HEK293 (cell line): Measurements from ENCODE around the gene RNASEH2A.

Experiments used
- CTCF ChIA-PET: fragments of 350-600 bp; formaldehyde crosslinking; extraction: SDS; loops from one replicate; lab custom pipeline; 2021; ENCODE audit warnings: antibody characterized with exemption; lab: Yijun Ruan, JAX
- POLR2A ChIA-PET: fragments of 300-600 bp; formaldehyde crosslinking; extraction: SDS; loops from one replicate; lab custom pipeline; 2020; ENCODE audit warnings: antibody characterized with exemption, inconsistent platforms; lab: Yijun Ruan, JAX
- H3K27ac ChIP-seq: fragments of 200-500 bp; sonication (Bioruptor generic); 2 replicates; pipeline ENCODE4 v1.5.1; 2014; ENCODE audit warnings: low read depth, low read length, control low read depth, inconsistent platforms; ENCODE audit errors: extremely low read depth
- H3K36me3 ChIP-seq, 2 experiments: fragments of 200-500 bp in 1 of 2; sonication (Bioruptor generic) in 1 of 2; 1 replicate in 1 of 2; 2 replicates in 1 of 2; pipeline ENCODE4 v1.5.1; 2014 to 2017; ENCODE audit warnings: inconsistent platforms in 2 of 2, low read length in 2 of 2; ENCODE audit not compliant: control insufficient read depth in 2 of 2, insufficient read depth in 1 of 2
- H3K4me1 ChIP-seq: fragments of 200-500 bp; sonication (Bioruptor generic); 2 replicates; pipeline ENCODE4 v1.5.1; 2014; ENCODE audit warnings: mild to moderate bottlenecking, low read length, inconsistent platforms; ENCODE audit not compliant: control insufficient read depth, insufficient read depth
- H3K4me3 ChIP-seq: 2 replicates; pipeline ENCODE4 v1.5.1; 2011; ENCODE audit warnings: low read depth, mild to moderate bottlenecking, control low read depth, low read length, moderate library complexity
- H3K9me3 ChIP-seq: fragments of 200-500 bp; sonication (Bioruptor generic); 2 replicates; pipeline ENCODE4 v1.5.1; 2014; ENCODE audit warnings: low read depth, low read length, inconsistent platforms; ENCODE audit not compliant: control insufficient read depth, insufficient read depth
- ATF2 ChIP-seq: fragments of 450-650 bp; formaldehyde crosslinking; IDR thresholded peaks from 2 replicates; pipeline ENCODE4 v1.5.1; 2016; ENCODE audit warnings: missing biosample characterization, missing genetic modification characterization, low read depth
- BCL11B ChIP-seq: fragments of 450-650 bp; formaldehyde crosslinking; IDR thresholded peaks from 2 replicates; pipeline ENCODE4 v1.5.1; 2016; ENCODE audit warnings: low read depth, missing biosample characterization, missing genetic modification characterization
- CTCF ChIP-seq: fragments of 450-650 bp; formaldehyde crosslinking; IDR thresholded peaks from 2 replicates; pipeline ENCODE4 v1.5.1; 2016; ENCODE audit warnings: missing biosample characterization, missing genetic modification characterization
- GLI4 ChIP-seq: fragments of 450-650 bp; formaldehyde crosslinking; IDR thresholded peaks from 2 replicates; pipeline ENCODE4 v1.5.1; 2016; ENCODE audit warnings: missing biosample characterization, missing genetic modification characterization
- KLF7 ChIP-seq: fragments of 450-650 bp; formaldehyde crosslinking; IDR thresholded peaks from 2 replicates; pipeline ENCODE4 v1.5.1; 2016; ENCODE audit warnings: missing biosample characterization, missing genetic modification characterization, borderline replicate concordance
- PRDM10 ChIP-seq: fragments of 450-650 bp; formaldehyde crosslinking; IDR thresholded peaks from 2 replicates; pipeline ENCODE4 v1.5.1; 2016; ENCODE audit warnings: missing biosample characterization, missing genetic modification characterization
- REPIN1 ChIP-seq: fragments of 450-650 bp; formaldehyde crosslinking; IDR thresholded peaks from 2 replicates; pipeline ENCODE4 v1.5.1; 2017; ENCODE audit warnings: missing biosample characterization, missing genetic modification characterization, low read depth
- TRIM28 ChIP-seq: IDR thresholded peaks from 2 replicates; pipeline ENCODE4 v1.6.1; 2011; ENCODE audit warnings: low read length, control low read depth, borderline replicate concordance
- ZNF114 ChIP-seq: fragments of 450-650 bp; formaldehyde crosslinking; IDR thresholded peaks from 2 replicates; pipeline ENCODE4 v1.5.0; 2017; ENCODE audit warnings: missing biosample characterization, missing genetic modification characterization
- ZNF140 ChIP-seq: fragments of 450-650 bp; formaldehyde crosslinking; IDR thresholded peaks from 2 replicates; pipeline ENCODE4 v1.5.1; 2016; ENCODE audit warnings: missing biosample characterization, missing genetic modification characterization
- ZNF184 ChIP-seq: fragments of 450-650 bp; IDR thresholded peaks from 2 replicates; pipeline ENCODE4 v1.5.1; 2018; ENCODE audit warnings: missing biosample characterization, mild to moderate bottlenecking, missing genetic modification characterization
- ZNF324 ChIP-seq: fragments of 450-650 bp; formaldehyde crosslinking; IDR thresholded peaks from 2 replicates; pipeline ENCODE4 v1.5.1; 2016; ENCODE audit warnings: missing biosample characterization, missing genetic modification characterization
- ZNF341 ChIP-seq: fragments of 450-650 bp; formaldehyde crosslinking; IDR thresholded peaks from 2 replicates; pipeline ENCODE4; 2016; ENCODE audit warnings: low read depth, missing biosample characterization, missing genetic modification characterization
- ZNF391 ChIP-seq: fragments of 450-650 bp; formaldehyde crosslinking; IDR thresholded peaks from 2 replicates; pipeline ENCODE4 v1.5.1; 2016; ENCODE audit warnings: low read depth, missing biosample characterization, missing genetic modification characterization, borderline replicate concordance
- ZNF416 ChIP-seq: fragments of 450-650 bp; formaldehyde crosslinking; IDR thresholded peaks from 2 replicates; pipeline ENCODE4 v1.5.1; 2016; ENCODE audit warnings: missing biosample characterization, missing genetic modification characterization
- ZNF48 ChIP-seq: fragments of 450-650 bp; formaldehyde crosslinking; IDR thresholded peaks from 2 replicates; pipeline ENCODE4 v1.5.1; 2016; ENCODE audit warnings: missing biosample characterization, missing genetic modification characterization
- ZNF510 ChIP-seq: fragments of 450-650 bp; formaldehyde crosslinking; IDR thresholded peaks from 2 replicates; pipeline ENCODE4 v1.5.1; 2018; ENCODE audit warnings: mild to moderate bottlenecking, missing genetic modification characterization, missing biosample characterization; ENCODE audit not compliant: insufficient replicate concordance
- ZNF513 ChIP-seq: fragments of 450-650 bp; IDR thresholded peaks from 2 replicates; pipeline ENCODE4 v1.5.1; 2018; ENCODE audit warnings: missing biosample characterization, missing genetic modification characterization
- ZNF560 ChIP-seq: fragments of 450-650 bp; formaldehyde crosslinking; IDR thresholded peaks from 2 replicates; pipeline ENCODE4 v1.5.1; 2017; ENCODE audit warnings: missing biosample characterization, missing genetic modification characterization, borderline replicate concordance
- ZNF571 ChIP-seq: fragments of 450-650 bp; formaldehyde crosslinking; IDR thresholded peaks from 2 replicates; pipeline ENCODE4 v1.5.0; 2017; ENCODE audit warnings: missing biosample characterization, missing genetic modification characterization
- ZNF654 ChIP-seq: fragments of 450-650 bp; formaldehyde crosslinking; IDR thresholded peaks from 2 replicates; pipeline ENCODE4 v1.5.1; 2016; ENCODE audit warnings: low read depth, missing biosample characterization, missing genetic modification characterization
- ZNF670 ChIP-seq: fragments of 450-650 bp; formaldehyde crosslinking; IDR thresholded peaks from 2 replicates; pipeline ENCODE4 v1.5.1; 2016; ENCODE audit warnings: missing biosample characterization, missing genetic modification characterization, low read depth
- ZNF830 ChIP-seq: fragments of 450-650 bp; IDR thresholded peaks from 2 replicates; pipeline ENCODE4 v1.5.0; 2018; ENCODE audit warnings: missing biosample characterization, missing genetic modification characterization, low read depth, mild to moderate bottlenecking, moderate library complexity
- ZSCAN23 ChIP-seq: fragments of 450-650 bp; formaldehyde crosslinking; IDR thresholded peaks from 2 replicates; pipeline ENCODE4 v1.5.1; 2016; ENCODE audit warnings: missing biosample characterization, missing genetic modification characterization
- ZXDB ChIP-seq: fragments of 450-650 bp; formaldehyde crosslinking; IDR thresholded peaks from 2 replicates; pipeline ENCODE4 v1.5.1; 2016; ENCODE audit warnings: missing biosample characterization, missing genetic modification characterization
- TF ChIP-seq, protein P1 (sequence below): fragments of 450-650 bp; formaldehyde crosslinking; IDR thresholded peaks from 2 replicates; pipeline ENCODE4 v1.5.1; 2017; ENCODE audit warnings: missing biosample characterization, missing genetic modification characterization

RNASEH2A gene

DNA sequence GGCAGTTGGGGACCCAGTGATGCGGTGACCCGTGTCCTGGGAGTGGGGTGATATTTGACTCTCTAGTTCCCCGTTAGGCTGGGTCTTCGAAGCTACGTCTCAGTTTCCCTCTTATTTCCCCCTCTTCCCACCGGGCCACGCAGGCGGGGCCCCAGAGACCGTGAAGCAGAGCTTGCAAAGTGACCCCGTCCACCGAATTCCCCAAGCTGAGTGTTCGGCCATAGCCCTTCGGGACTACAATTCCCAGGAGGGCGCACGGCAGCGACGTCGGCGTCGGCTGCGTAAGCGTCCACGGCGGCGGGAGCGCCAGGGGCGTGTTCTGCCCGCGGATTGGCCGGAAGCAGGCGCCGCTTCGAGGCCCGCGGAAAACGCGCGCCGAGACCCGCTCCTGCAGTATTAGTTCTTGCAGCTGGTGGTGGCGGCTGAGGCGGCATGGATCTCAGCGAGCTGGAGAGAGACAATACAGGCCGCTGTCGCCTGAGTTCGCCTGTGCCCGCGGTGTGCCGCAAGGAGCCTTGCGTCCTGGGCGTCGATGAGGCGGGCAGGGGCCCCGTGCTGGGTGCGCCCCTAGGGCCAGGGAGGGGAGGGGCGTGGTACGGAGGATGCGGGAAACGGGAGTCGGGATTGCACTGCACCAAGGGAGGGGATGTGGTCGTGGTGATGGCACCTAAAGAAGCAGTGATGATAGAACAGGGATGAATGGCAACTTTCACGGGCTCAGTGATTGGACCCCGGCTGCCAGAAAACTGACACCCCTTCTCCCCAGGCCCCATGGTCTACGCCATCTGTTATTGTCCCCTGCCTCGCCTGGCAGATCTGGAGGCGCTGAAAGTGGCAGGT, at the start of gene RNASEH2A:
Gene RNASEH2A, plus strand, starts transcription at position 343 of the 840 bp plus-strand sequence. Its CDS starts 90 bp downstream, at position 433.
- ChIA-PET CTCF (interaction anchor here (0.7 to 16.5 kb wide), 3 partner anchors 9 to 111 kb away, joined by 3 to 386 read pairs (median 8); no protein-coding TSS in a partner anchor), POLR2A (interaction anchor here (0.5 to 1.5 kb wide), 10 partner anchors 11 to 105 kb away, joined by 3 to 10 read pairs (median 4); partner anchors contain the start of genes JUNB and RTBDN)
- no peaks in the 10 kb centered on the region; the same call in 1 of the 2 replicates for H3K4me1 ChIP-seq
- peak within 1 kb of the TSS; percentile 75 for H3K27ac ChIP-seq
- H3K4me3 ChIP-seq = peak within 1 kb of the TSS; percentile 68
- H3K36me3 ChIP-seq = peaks cover 33 to 37% of the 10 kb centered on the region in 2 experiments; a peak in 2 of 3 replicates
- H3K9me3 ChIP-seq = no peaks in the 10 kb centered on the region
- TF ChIP-seq CTCF (tag by site-specific recombination) = peak; percentile 86
- TF ChIP-seq ZNF830 (tag by site-specific recombination) = no peak
- TF ChIP-seq, protein P1, sequence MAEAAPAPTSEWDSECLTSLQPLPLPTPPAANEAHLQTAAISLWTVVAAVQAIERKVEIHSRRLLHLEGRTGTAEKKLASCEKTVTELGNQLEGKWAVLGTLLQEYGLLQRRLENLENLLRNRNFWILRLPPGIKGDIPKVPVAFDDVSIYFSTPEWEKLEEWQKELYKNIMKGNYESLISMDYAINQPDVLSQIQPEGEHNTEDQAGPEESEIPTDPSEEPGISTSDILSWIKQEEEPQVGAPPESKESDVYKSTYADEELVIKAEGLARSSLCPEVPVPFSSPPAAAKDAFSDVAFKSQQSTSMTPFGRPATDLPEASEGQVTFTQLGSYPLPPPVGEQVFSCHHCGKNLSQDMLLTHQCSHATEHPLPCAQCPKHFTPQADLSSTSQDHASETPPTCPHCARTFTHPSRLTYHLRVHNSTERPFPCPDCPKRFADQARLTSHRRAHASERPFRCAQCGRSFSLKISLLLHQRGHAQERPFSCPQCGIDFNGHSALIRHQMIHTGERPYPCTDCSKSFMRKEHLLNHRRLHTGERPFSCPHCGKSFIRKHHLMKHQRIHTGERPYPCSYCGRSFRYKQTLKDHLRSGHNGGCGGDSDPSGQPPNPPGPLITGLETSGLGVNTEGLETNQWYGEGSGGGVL (tag by site-specific recombination) = peak; percentile 56; the same call in 1 of the 2 replicates
- no peak for TF ChIP-seq ZNF513 (tag by site-specific recombination)
- TF ChIP-seq ZNF571 (tag by site-specific recombination) = no peak
- no peak for TF ChIP-seq TRIM28
- peak; percentile 85; the same call in 1 of the 2 replicates for TF ChIP-seq REPIN1
- TF ChIP-seq ZNF560 (tag by site-specific recombination) = no peak
- TF ChIP-seq ZNF670 (tag by site-specific recombination) = no peak
- TF ChIP-seq ZNF341 (tag by site-specific recombination) = peak; percentile 60
- 0 out of 2 replicates have a peak, but pooled peaks have one; percentile 40 for TF ChIP-seq ZNF416 (tag by site-specific recombination)
- no peak for TF ChIP-seq ZNF140 (tag by site-specific recombination)
- no peak for TF ChIP-seq ZNF184 (tag by site-specific recombination)
- TF ChIP-seq ZNF114 = no peak
- TF ChIP-seq ZNF510 = no peak
- no peak for TF ChIP-seq ZNF48 (tag by site-specific recombination)
- 0 out of 2 replicates have a peak, but pooled peaks have one; percentile 61 for TF ChIP-seq ZNF391
- TF ChIP-seq ZSCAN23 (tag by site-specific recombination) = peak; percentile 74; the same call in 1 of the 2 replicates
- TF ChIP-seq BCL11B (tag by site-specific recombination) = peak; percentile 72; the same call in 1 of the 2 replicates
- TF ChIP-seq ZNF324 (tag by site-specific recombination) = no peak; the same call in 1 of the 2 replicates
- peak; percentile 98 for TF ChIP-seq ZXDB
- peak; percentile 74; the same call in 1 of the 2 replicates for TF ChIP-seq KLF7
- TF ChIP-seq ZNF654 = no peak
- peak; percentile 99 for TF ChIP-seq PRDM10 (tag by site-specific recombination)
- TF ChIP-seq ATF2 = no peak
- TF ChIP-seq GLI4 (tag by site-specific recombination) = no peak
